ELR (cell line): ENCODE measurements around the gene TSPAN2.
"Not testable (repeated sequence)": the region's sequence is repeated elsewhere in the genome, so short reads cannot be mapped to it uniquely, and the experiment has no call there.

Experiments used
- DNase-seq: peaks from one replicate; pipeline ENCODE4 v3.0.0-alpha.2; 2015; ENCODE audit warnings: low read depth

Gene TSPAN2

DNA sequence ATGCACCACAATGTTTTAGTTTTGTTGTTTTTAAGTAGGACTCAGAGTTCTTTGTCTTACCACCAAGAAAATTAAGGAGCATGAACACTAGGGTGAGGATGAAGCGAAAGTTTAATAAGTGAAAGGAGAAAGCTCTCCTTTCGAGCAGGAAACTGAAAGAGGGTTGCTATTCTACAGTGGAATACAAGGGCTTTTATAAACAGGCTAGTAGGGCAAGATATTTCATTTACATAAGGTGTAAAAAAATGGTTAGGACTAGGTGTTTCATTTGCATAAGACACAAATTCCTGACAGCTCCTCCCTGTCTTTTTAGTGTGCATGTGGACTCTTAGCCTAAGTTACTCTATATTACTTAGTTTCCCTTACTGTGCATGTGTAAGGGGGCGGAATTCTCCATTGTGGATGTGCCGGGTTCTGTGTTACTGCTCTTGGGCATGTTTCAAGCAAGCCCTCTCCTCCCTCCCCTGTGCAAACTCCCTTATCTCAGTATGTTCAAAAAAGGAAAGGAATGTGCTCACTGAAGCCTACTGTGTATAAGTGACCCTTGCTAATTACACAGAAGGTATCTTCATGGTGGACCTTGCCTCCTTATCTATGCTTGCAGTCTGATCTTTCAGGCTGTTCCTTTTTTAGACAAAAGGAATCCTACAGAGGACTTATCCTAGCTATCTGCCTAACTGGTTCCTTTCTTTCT, 52.3 kb downstream of the TSPAN2 start:
- no peak for DNase-seq

DNA sequence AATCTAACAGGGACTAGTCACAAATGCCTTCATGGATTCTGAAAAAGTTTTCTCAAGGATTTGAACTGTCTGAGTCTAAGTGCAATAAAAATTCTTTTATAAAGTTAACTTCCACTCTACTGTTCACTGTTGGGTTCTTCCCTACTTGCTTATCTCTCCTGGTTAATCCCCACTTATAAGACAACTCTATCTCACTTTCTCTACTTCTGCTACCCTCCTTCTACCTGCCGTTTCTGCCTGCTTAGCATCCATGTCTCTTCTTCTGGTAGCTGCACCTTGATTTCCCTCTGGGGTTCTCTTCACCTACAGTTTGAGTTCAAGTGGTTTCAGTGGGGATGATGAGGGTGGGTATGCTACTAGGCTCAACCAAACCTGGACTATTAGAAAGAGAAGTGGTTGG, 53.7 kb downstream of the TSPAN2 start:
- no peak for DNase-seq

DNA sequence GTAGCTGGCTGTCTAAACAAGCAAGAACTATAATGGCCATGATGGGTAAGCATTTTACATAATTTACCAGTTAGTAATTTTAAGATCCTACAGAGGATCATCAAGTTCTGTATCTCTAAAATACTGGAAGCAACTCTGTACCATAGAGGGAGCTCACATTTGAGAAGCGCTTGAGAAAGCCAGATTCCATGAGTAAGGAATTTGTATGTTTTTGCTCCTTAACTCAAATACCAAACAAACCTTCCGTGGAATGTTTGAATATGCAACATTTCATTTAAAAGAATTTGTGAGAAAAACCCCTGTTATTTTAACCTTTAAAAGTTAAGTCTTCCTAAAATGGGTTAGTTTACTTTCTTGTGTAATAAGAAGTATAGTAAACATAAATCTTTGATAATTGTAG, 57.7 kb downstream of the TSPAN2 start:
- no peak for DNase-seq

DNA sequence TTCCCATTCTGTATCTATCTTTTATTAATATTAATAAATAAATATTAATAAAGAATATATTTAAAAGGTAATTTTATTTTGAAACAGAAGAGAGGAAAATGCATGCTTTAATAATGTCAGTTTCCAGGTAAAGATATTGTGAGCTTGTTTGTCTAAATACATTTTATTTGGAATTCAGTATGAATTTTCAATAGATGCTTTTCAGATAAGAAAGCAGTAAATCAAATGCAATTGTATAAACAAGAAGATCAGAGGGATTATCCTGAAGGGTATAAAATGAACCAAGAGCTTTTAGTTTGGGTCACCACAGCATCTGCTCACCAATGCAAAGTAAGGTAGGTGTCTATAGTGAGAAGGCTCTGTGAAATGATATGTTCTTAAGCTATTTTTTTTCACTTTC, 59.8 kb downstream of the TSPAN2 start, which contains the start of gene TSHB:
TSS of gene TSHB (plus strand) at position 301 of the 400 bp plus-strand sequence. CDS start 3,537 bp downstream, outside the sequence.
- no peak for DNase-seq

DNA sequence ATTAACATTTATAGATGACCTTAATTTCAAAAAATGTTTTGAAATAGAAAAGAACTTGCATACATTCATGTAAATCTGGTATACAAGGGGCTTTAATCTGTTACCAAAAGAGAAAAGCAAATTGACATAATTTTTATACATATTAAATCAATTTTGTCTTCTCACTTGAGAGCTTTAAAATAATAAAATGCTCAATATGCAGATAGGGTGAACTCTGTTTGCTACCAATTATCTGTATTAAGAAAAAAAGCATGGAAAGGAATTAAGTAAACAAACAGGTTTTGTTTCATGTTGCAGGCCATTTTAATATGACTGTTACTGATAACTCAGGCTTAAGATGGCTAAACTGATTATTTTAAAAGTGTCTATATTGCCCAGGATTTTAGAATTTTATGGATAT, 65.7 kb downstream of the TSPAN2 start:
- no peak for DNase-seq

DNA sequence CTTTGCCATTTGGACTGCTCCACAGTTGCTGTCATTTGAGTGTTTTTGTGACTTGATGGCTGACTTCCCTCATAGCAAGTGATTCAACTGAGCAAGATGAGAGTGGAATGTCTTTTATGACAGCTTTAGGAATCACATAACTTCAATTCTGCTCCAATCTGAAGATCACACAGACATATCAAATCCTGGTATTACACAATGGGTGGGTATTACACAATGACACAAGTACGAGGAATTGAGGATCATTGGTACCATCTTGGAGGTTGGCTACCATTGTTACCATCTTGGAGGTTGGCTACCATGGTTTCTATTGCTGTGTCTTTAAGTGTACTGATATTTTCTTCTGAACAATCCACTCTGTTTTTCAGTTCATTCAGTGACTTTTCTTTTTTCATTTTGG, 68.2 kb downstream of the TSPAN2 start:
- DNase-seq = no peak

DNA sequence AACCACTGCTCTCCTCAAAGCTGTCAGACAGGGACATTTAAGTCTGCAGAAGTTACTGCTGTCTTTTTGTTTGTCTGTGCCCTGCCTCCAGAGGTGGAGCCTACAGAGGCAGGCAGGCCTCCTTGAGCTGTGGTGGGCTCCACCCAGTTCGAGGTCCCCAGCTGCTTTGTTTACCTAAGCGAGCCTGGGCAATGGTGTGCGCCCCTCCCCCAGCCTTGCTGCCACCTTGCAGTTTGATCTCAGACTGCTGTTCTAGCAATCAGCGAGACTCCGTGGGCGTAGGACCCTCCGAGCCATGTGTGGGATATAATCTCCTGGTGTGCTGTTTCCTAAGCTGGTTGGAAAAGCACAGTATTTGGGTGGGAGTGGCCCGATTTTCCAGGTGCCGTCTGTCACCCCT, 69.8 kb downstream of the TSPAN2 start:
- DNase-seq = not testable (repeated sequence)

DNA sequence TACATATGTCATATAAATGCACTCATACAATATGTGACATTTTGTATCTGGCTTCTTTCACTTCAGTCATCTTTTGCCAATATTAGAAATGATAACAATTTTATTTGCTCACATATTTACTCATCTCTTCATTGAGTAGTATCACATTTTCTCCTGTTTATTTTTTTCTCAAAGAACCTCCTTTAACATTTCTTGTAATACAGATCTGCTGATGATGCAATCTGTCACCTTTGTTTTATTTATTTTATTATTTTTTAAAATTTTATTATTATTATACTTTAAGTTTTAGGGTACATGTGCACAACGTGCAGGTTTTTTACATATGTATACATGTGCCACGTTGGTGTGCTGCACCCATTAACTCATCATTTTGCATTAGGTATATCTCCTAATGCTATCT, 75.5 kb downstream of the TSPAN2 start:
- DNase-seq = no peak

DNA sequence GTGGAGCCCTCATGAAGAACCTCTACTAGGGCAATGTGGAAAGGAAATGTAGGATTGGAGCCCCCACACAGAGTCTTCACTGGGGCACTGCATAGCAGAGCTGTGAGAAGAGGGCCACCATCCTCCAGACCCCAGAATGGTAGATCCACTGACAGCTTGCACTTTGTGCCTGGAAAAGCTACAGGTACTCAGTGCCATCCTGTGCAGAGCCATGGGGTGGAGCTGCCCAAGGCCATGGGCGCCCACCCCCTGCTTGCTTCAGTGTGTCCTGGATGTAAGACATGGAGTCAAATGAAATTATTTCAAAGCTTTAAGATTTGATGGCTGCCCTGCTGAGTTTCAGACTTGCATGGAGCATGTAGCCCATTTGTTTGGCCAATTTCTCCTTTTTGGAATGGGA, 76.9 kb downstream of the TSPAN2 start:
- DNase-seq = no peak

DNA sequence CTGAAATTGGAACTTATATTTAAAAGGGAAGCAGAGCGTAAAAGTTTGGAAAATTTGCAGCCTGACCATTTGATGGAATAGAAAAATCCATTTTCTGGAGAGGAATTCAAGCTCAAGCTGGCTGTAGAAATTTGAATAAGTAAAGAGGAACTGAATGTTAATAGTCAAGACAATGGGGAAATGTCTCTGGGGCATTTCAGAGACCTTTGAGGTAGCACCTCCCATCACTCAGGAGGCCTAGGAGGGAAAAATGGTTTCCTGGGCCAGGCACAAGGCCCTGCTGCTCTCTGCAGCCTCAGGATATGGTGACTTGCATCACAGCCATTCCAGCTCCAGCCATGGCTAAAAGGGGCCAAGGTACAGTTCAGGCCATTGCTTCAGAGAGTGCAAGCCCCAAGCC, 77.3 kb downstream of the TSPAN2 start:
- DNase-seq = no peak

DNA sequence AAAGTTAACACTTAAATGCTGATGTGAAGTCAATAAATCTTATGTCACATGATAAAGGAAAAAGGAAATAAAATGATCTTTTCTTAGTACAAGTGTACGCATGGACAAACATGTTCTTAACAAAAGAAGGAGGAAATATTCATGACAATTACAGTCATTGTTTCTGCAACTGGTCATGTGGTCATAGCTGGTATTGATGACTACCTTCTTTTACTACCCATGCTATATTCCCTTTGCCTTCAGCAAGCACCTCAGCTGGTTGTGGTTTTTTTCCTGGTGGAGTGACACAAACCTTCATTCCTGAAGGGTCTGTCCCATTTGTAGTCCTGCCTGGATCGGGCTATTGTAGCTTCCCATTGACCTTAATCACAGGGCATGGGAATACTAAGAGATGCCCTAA, 83.1 kb downstream of the TSPAN2 start:
- no peak for DNase-seq
